NT2/D1 (cell line): ENCODE data around the gene RAB1B.

Experiments
- DNase-seq: peaks from one replicate; pipeline ENCODE4 v3.0.0-alpha.2; 2011; ENCODE audit warnings: low read depth, low spot score
- H3K27me3 ChIP-seq: 2 replicates; pipeline ENCODE4 v1.6.0; 2011; ENCODE audit warnings: mild to moderate bottlenecking; ENCODE audit not compliant: insufficient read length, insufficient read depth
- H3K36me3 ChIP-seq: 2 replicates; pipeline ENCODE4 v1.6.1; 2011; ENCODE audit warnings: mild to moderate bottlenecking, low read length, mixed read lengths; ENCODE audit not compliant: insufficient read depth, insufficient read length
- H3K4me1 ChIP-seq: 2 replicates; pipeline ENCODE4 v1.5.1; 2011; ENCODE audit not compliant: insufficient read depth, insufficient read length
- H3K4me3 ChIP-seq: 2 replicates; pipeline ENCODE4 v1.5.1; 2011; ENCODE audit warnings: low read depth; ENCODE audit not compliant: insufficient read length
- H3K9ac ChIP-seq: 2 replicates; pipeline ENCODE4 v1.6.0; 2011; ENCODE audit warnings: low read depth; ENCODE audit not compliant: insufficient read length
- H3K9me3 ChIP-seq: 2 replicates; pipeline ENCODE4 v1.5.1; 2011; ENCODE audit warnings: mild to moderate bottlenecking, low read length; ENCODE audit not compliant: insufficient read depth
- SUZ12 ChIP-seq: IDR thresholded peaks from 2 replicates; pipeline ENCODE4 v1.6.1; 2011; ENCODE audit not compliant: insufficient read length, insufficient read depth; ENCODE audit errors: extremely low read depth
- YY1 ChIP-seq: IDR thresholded peaks from 2 replicates; pipeline ENCODE4 v1.6.1; 2011; ENCODE audit not compliant: insufficient read length, insufficient read depth
- ZNF274 ChIP-seq: IDR thresholded peaks from 2 replicates; pipeline ENCODE4 v1.6.1; 2011; ENCODE audit warnings: mild to moderate bottlenecking, low read depth, low read length

The RAB1B gene

GRCh38 chr11:66321606-66322005 is 53.2 kb downstream of the RAB1B start:
- Histone ChIP-seq H3K4me3 (no peak overlapping the region), H3K36me3 (no peaks in the 10 kb centered on the region), H3K9me3 (peaks cover 11% of the 10 kb centered on the region; the same call in 1 of the 2 replicates), H3K9ac (no peak overlapping the region), H3K27me3 (peaks cover 3% of the 10 kb centered on the region), H3K4me1 (peaks cover 41% of the 10 kb centered on the region)
- DNase-seq, result no peak
- TF ChIP-seq ZNF274 (no peak), YY1 (no peak), SUZ12 (no peak)

- no peaks in the 10 kb centered on the region for H3K36me3 ChIP-seq
- H3K4me1 ChIP-seq, result peaks cover 45% of the 10 kb centered on the region
- no peak for DNase-seq
- H3K9ac ChIP-seq, result no peak overlapping the region
- peaks cover 11% of the 10 kb centered on the region; the same call in 1 of the 2 replicates for H3K9me3 ChIP-seq
- H3K4me3 ChIP-seq, result no peak overlapping the region
- TF ChIP-seq ZNF274 (no peak), YY1 (no peak), SUZ12 (no peak)
- no peaks in the 10 kb centered on the region for H3K27me3 ChIP-seq
Observed at GRCh38 chr11:66322732-66323427, 54.4 kb downstream of the RAB1B start.

- Histone ChIP-seq H3K9ac (no peak overlapping the region), H3K36me3 (no peaks in the 10 kb centered on the region), H3K9me3 (peaks cover 10% of the 10 kb centered on the region; the same call in 1 of the 2 replicates), H3K27me3 (no peaks in the 10 kb centered on the region), H3K4me1 (peaks cover 41% of the 10 kb centered on the region), H3K4me3 (no peak overlapping the region)
- no peak for TF ChIP-seq YY1
- no peak for DNase-seq
Observed at GRCh38 chr11:66323684-66324083, 55.2 kb downstream of the RAB1B start.

GRCh38 chr11:66324664-66325063 is 56.2 kb downstream of the RAB1B start:
- H3K36me3 ChIP-seq, result no peaks in the 10 kb centered on the region
- no peak overlapping the region for H3K4me3 ChIP-seq
- no peaks in the 10 kb centered on the region for H3K9me3 ChIP-seq
- no peak for DNase-seq
- peaks cover 37% of the 10 kb centered on the region for H3K4me1 ChIP-seq
- no peaks in the 10 kb centered on the region for H3K27me3 ChIP-seq
- peak overlapping the region; percentile 61 for H3K9ac ChIP-seq
- no peak for TF ChIP-seq ZNF274
- TF ChIP-seq SUZ12, result no peak
- TF ChIP-seq YY1, result no peak

- Histone ChIP-seq H3K4me3 (no peak overlapping the region), H3K4me1 (peaks cover 37% of the 10 kb centered on the region), H3K9me3 (no peaks in the 10 kb centered on the region), H3K27me3 (no peaks in the 10 kb centered on the region), H3K9ac (peak overlapping the region; percentile 61), H3K36me3 (no peaks in the 10 kb centered on the region)
- DNase-seq, result no peak
- TF ChIP-seq ZNF274, result no peak
- no peak for TF ChIP-seq YY1
- no peak for TF ChIP-seq SUZ12
Observed at GRCh38 chr11:66325263-66325671, 56.8 kb downstream of the RAB1B start.

GRCh38 chr11:66326261-66327111 is 58.0 kb downstream of the RAB1B start:
- Histone ChIP-seq H3K9me3 (no peaks in the 10 kb centered on the region), H3K4me3 (no peak overlapping the region), H3K4me1 (peaks cover 37% of the 10 kb centered on the region), H3K27me3 (no peaks in the 10 kb centered on the region), H3K9ac (peak overlapping the region; percentile 53), H3K36me3 (peaks cover 7% of the 10 kb centered on the region)
- TF ChIP-seq SUZ12, result no peak
- TF ChIP-seq YY1, result no peak
- no peak for TF ChIP-seq ZNF274
- no peak for DNase-seq
